NCI-H2227 (cell line): ENCODE measurements around the gene CTDNEP1.

Source experiments
- DNase-seq: peaks from one replicate; lab custom pipeline; 2025; ENCODE audit not compliant: unreplicated experiment; lab: John Stamatoyannopoulos, UW

CTDNEP1 gene

DNA sequence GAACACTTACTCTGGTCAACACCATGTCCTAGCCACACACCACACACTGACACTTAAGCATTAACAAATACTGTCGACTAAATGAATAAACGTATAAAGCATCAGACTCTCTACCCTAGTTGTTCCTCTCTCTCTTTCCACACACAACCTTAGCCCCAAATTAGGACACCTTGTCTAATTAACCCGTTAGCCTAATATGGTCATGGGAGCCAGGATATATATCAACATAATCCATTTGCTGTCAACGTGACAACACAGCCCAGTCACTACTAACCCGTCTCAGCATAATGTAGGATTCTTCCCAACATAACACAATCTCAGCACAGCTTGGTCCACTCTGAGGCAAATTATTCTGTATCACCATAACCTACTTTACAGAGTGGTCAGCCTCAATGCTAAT lies 19.4 kb downstream of the CTDNEP1 start:
- no peak for DNase-seq

DNA sequence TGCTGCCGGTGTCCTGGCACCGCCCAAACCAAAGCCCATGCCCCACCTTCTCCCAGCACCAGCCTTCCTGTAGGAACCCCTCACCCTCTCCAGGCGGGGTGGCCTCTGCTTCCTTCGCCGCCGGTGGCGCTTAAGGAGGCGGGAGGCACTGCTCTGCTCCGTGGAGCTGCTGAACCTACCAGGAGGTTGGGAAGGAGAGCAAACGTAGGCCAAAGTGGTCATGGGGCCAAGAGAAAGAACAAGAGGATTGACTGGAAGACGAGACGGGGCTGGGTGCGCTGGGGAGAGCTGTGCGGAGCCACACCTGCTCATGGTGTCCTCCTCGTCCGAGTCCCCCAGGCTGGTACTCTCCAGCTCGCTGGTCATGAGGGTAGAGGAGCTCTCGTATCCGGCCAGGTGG lies 22.0 kb downstream of the CTDNEP1 start:
- DNase-seq: no peak

GRCh38 chr17:7228920-7229319 lies 22.6 kb downstream of the CTDNEP1 start:
- DNase-seq: no peak

DNA sequence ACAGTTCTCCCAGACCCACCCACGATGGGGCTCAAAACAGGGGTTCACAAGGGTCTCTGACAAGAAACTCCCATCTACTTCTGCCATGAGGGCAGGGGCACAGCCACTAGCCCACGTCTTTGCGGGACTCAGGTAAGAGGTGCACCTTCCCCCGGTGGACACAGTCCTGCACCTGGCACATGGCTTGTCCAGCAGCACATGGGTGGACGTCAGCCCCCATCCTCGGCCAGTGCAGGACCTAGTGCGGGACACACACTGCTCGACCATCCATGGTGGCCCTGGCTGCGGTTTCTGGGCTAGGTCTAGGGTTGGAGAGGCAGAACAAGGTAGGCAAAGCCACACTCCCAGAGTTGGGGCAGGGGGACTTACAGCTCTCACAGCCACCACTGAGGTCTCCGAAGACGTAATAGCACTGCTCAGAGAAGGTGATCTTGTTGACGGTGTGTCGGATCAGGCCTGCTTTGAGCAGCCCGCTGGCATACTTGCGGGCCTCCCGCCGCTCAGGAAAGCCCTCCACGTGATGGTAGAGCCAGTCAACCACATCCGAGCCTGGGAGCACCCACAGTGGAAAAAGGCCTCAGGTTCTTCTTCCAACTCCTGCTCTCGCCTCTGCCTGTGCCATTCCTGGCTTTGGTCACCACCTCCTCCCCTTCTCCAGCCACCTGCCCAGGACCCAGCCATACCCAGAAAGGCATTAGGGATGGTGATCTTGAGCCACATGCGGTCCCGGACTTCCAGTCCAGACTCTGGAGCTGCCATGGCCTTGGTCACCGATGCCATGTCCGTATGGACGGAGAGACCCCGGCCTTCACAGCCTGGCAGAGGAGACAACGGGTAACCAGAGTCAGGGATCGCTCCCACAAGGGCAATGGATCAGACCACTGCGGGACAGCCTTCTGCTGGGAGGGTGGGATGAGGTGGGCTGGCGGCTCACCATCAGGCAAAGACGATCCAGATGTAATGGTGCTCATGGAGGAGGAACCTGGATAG lies 24.5 kb downstream of the CTDNEP1 start:
- DNase-seq: no peak

DNA sequence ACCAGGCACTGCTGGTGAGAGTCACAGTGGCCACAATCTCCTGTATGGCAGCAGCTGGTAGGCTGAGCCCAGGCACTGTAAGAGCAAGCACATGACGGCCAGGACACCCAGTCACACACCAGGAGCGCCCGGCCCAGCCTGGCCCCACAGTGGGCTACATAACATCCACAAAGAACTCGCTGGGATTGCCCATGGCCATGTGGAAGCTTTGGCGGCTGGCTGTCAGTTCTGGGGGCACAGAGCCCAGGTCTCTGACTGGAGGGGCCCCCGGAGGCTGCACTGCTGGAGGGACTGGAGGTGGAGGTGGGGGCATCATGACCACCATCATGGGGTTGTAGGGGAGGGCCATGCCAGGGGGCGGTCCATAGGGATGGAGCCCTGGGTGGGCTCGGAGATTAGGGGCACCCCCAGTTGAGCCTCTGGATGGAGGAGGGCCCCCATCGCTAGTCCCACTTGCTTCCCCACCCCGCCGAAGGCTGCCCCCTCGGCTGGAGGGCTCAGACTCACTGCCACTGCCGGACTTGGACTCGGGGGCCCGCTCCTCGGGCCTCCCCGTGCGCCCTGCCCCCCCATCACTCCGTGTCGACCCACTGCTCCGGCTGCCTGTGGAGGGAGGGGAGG lies 25.7 kb downstream of the CTDNEP1 start:
- no peak for DNase-seq

DNA sequence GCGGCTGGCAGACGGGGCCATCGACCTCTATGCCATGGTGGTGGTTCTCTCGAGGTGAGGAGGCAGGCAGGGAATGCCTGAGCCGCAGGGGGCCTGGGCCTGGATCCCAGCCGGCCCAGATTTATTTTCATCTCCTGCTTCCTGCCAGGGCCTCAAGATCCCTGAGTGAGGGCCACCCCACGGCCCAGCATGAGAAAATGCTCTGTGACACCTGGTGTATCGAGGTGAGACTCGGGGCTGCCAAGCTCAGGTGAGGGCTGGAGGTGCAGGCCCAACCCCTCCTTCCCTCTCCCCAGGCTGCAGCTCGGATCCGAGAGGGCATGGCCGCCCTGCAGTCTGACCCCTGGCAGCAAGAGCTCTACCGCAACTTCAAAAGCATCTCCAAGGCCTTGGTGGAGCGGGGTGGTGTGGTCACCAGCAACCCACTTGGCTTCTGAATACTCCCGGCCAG lies 26.8 kb downstream of the CTDNEP1 start:
- DNase-seq: no peak

DNA sequence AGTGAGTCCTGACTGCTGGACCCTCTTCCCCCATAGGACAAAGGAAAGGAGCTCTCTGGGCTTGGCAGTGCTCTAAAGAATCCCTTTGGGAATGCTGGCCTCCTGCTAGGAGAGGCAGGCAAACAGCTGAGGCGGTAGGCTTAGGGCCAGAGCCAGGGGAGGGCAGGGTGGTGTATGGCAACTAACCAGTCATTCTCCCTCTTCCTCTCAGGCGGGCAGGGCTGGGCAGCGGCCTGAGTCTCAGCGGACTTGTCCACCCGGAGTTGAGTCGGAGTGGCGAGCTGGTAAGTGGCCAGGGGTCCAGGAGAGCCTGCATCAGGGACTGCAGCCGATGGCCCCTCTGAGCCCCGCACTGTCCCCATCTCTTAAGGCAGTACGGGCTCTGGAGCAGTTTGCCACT lies 27.4 kb downstream of the CTDNEP1 start:
- no peak for DNase-seq

GRCh38 chr17:7223375-7223774 lies 28.2 kb downstream of the CTDNEP1 start:
- no peak for DNase-seq

GRCh38 chr17:7222972-7223292 lies 28.6 kb downstream of the CTDNEP1 start:
- DNase-seq: no peak

DNA sequence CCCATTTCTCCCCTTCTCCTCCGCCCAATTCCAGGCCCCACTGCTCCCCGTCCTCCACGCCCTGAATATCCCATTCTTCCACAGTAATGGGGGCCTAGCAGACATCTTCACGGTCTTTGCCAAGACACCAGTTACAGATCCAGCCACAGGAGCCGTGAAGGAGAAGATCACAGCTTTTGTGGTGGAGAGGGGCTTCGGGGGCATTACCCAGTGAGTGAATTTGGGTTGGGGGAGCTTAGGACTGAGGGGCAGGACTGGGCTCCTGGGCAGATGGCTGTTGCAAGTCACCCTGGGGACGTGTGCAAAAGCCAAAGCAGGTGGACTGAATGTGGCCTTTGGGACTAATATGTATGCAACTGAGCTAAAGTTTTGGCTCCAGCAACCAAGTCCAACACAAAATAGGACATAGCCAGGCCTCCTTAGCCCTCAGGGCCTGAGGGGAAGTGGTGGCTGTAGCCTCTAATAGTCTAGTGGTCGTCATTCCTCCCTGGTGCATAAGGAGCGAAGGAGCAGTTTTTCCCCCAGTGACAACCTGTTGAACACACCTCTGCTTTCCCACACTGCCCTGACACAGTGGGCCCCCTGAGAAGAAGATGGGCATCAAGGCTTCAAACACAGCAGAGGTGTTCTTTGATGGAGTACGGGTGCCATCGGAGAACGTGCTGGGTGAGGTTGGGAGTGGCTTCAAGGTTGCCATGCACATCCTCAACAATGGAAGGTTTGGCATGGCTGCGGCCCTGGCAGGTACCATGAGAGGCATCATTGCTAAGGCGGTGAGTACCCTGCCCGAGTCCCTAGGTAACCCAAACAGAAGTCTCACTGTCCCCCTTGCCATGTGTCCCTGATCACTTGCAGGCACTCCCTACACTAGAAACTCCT lies 29.2 kb downstream of the CTDNEP1 start:
- DNase-seq: no peak

DNA sequence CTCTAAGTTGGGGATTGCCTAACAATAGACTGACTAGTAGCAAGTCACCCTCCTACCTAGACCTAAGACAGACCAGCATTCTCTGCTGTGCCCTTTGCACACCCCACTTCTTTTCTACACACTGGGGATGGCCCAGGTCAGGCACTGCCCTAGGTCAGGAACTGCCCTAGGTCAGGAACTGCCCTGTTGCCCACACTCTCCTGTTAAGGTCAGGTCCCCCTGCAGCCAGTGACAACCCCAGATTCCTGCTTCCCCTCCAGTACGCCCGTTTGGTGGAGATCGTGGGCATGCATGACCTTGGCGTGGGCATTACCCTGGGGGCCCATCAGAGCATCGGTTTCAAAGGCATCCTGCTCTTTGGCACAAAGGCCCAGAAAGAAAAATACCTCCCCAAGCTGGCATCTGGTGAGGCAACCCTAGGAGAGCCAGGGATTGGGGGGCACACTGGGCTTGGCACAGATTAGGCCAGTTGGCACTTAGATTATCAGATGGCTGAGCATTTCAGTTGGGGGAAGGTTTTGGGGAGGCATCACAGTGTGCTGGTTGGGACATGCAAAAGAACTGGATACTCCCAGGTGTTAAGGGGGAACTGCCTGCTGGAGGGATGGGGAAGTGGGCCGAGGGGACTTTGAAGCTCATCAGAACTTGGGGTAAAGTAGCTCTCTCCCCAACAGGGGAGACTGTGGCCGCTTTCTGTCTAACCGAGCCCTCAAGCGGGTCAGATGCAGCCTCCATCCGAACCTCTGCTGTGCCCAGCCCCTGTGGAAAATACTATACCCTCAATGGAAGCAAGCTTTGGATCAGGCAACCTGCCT lies 30.0 kb downstream of the CTDNEP1 start:
- no peak for DNase-seq

GRCh38 chr17:7220593-7221277 lies 30.8 kb downstream of the CTDNEP1 start:
- peak; percentile 57 for DNase-seq

DNA sequence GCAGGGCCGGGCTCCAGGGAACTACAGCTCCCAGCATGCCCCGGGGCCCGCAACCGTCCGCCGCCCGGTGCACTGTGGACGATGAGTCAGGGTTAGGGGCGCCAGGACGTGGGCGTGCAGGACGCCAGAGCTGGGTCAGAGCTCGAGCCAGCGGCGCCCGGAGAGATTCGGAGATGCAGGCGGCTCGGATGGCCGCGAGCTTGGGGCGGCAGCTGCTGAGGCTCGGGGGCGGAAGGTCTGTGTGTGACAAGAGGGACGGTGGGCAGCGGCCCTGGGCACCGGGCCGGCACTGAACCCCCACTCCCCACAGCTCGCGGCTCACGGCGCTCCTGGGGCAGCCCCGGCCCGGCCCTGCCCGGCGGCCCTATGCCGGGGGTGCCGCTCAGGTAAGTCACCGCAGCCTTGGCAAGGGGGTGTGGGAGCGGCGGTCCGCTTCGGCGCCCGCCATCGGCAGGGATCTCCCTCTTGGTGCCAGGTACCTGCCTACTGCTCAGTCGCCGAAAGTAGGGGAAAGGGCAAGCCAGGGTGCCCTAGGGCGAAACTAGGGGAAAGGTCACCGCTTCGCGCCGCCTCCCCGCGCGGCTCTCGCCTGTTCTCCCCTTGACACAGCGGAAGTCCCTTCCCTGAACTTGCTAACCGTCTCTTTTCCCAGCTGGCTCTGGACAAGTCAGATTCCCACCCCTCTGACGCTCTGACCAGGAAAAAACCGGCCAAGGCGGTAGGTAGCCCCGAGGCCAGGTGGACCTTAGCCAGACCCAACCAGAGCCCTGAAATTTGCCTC lies 31.5 kb downstream of the CTDNEP1 start, which contains the start of the genes ACADVL and DLG4:
Gene ACADVL, plus strand, starts transcription at position 127 of the 781 bp plus-strand sequence. Its CDS starts 47 bp downstream, at position 174.
Gene DLG4, minus strand, starts transcription at position 25 of the 781 bp plus-strand sequence.
- DNase-seq: peak; percentile 81

DNA sequence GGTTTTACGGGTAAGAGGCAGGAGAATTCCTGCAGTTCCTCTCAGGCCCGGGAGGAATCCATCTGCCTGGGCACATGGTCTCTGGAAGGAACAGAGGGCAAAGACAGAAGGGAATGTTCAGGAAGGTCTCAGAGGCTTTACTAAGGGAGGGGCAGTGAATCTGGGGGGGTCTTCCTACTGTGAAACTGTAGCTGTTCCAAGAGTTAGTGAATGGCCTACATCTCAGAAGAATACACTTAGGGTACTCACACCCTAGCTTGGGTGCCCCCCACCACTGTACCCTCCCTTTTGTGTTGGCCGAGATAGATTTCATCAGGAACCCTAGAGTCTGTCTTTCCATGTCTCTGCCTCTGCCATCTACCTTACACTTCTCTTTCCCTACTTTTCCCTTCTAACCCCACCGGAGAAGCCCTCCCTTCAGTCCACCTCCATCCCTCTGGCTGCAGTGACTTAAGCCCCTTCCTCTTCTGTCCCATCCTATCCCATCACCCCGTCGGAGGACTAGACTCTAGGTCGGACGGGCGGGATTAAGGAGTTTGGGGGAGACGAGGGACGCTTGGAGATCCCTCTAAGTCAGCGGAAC lies 32.2 kb downstream of the CTDNEP1 start:
- DNase-seq: no peak

DNA sequence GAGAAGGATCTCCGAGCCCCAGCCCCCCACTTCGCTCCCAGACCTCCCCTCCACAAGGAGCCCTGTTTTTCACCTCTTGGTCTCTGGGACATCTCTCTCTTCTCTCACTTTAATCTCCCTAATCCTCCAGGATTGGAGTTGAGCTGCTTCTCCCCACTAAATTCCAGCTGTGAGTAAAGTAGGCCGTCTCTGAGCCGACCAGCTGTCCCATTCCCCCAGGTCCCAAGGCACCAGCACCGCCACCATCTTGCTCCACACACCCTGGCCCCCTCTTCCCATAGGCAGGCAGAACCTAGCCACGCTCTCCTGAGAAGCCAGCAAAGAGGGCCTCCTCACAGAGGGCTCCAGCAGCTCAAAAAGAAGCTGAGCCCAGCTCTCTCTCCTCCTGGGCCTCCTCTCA lies 32.8 kb downstream of the CTDNEP1 start:
- DNase-seq: no peak

DNA sequence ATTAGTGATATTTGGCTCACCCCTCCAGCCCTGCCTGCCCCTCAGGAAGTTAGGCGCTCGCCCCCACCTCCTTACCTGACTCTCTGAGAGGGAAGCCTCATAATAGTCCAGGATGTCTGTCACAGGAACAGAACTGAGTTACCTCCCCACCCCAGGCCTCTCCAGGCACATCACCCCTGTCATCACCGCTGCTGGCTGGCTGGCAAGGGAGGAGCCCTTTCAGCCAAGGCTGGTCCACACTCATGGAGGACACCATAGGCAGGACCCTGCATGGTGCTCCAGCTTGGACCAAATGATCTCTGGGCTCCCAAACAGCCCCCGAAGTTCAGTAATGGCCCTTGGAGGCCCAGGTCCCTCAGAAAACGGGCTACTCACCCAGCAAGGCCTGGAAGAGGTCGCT lies 33.4 kb downstream of the CTDNEP1 start:
- DNase-seq: no peak

- peak; percentile 60 for DNase-seq
These were observed 34.2 kb downstream of the CTDNEP1 start for GRCh38 chr17:7217113-7217987.
